ENCODE measurements around the gene SLC37A2. TPM values are rescaled to one million over a fixed set of nuclear protein-coding genes. Genes with fewer than 3 reads are reported as not detected.
A peak's percentile ranks its signal among the peaks of the same experiment; 100 is the strongest.

The SLC37A2 gene
- total RNA-seq, 4 donors from 2014 or later: 6.6 to 12.9 (median 8.9) TPM

DNA sequence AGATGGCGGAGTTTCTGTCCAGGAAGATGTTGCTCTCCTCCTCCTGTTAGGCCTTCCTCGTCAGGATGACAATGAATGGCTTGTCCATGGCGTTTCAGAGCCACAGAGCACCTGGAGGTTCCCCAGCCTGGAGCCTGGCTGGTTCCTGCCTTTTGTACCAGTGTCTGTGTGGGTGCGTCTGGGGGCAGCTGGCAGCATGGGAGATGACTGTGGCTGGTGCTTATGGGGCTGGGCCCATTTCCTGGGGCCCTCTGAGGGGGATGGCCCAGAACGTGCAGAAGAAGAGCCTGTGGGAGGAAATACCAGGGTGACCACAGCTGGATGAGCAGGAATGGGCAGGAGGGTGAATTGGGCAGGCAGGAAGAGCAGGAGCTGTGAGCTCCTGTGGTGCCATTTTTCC lies 6.7 kb downstream of the SLC37A2 start:
- H3K27ac ChIP-seq (replicated peaks in 1 of 4): peak overlapping the region; percentile 5 to 56 (median 30)
- no peaks in the 10 kb centered on the region for H3K9me3 ChIP-seq
- TF ChIP-seq EP300 (IDR thresholded peaks at IDR 0.05): no peak
- no peak for TF ChIP-seq POLR2A (IDR thresholded peaks at IDR 0.05; ENCODE audit: low read depth)
- no peak for TF ChIP-seq POLR2AphosphoS5 (IDR thresholded peaks at IDR 0.05)
- TF ChIP-seq, protein P1, sequence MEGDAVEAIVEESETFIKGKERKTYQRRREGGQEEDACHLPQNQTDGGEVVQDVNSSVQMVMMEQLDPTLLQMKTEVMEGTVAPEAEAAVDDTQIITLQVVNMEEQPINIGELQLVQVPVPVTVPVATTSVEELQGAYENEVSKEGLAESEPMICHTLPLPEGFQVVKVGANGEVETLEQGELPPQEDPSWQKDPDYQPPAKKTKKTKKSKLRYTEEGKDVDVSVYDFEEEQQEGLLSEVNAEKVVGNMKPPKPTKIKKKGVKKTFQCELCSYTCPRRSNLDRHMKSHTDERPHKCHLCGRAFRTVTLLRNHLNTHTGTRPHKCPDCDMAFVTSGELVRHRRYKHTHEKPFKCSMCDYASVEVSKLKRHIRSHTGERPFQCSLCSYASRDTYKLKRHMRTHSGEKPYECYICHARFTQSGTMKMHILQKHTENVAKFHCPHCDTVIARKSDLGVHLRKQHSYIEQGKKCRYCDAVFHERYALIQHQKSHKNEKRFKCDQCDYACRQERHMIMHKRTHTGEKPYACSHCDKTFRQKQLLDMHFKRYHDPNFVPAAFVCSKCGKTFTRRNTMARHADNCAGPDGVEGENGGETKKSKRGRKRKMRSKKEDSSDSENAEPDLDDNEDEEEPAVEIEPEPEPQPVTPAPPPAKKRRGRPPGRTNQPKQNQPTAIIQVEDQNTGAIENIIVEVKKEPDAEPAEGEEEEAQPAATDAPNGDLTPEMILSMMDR (IDR thresholded peaks at IDR 0.05): no peak
- WGBS: 75% methylated on average over 5 of the region's 5 CpGs
- H3K4me1 ChIP-seq: peaks cover 0 to 16% (median 3%) of the 10 kb centered on the region in 4 donors
- DNase-seq (ENCODE audit: extremely low spot score): peak; percentile 89
- H3K4me3 ChIP-seq: no peak overlapping the region
- H3K36me3 ChIP-seq: no peaks in the 10 kb centered on the region
- intact Hi-C loops (cut with DNase I): no loop called here
- H3K27me3 ChIP-seq: peaks cover 0 to 39% (median 0%) of the 10 kb centered on the region in 4 donors

DNA sequence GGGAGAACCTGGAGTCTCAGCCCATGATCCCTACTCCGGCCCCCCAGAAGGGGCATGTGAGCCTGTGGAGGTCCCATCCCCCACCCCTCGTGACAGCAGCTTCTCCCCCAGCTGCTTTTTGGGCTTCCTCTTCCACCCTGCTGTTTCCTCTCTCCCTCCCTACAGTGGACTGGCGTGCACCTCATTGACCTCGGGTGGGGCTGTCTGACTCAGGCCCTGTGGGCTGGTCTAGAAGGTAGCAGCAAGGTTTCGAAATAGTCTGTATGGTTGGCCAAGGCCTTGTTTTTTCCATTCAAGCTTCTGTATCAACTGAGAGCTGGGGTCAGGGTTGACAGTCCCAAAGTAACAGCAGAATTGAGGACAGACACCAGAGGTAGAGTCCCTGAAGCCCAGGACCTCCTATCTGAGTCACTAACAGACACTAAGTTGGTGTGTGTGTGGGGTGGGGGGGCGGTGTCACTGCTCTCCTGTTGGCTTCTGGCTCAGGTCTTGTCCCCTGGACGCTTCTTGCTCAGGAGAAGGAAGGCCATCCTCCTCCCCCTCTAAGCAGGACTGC lies 7.7 kb downstream of the SLC37A2 start:
- Histone ChIP-seq H3K9me3 (no peaks in the 10 kb centered on the region), H3K27me3 (peaks cover 0 to 39% (median 0%) of the 10 kb centered on the region in 4 donors), H3K4me1 (peaks cover 0 to 16% (median 3%) of the 10 kb centered on the region in 4 donors), H3K27ac (replicated peaks in 1 of 4) (peak overlapping the region in 3 of 4 donors; percentile 28 to 56 (median 32)), H3K36me3 (no peaks in the 10 kb centered on the region), H3K4me3 (no peak overlapping the region)
- 62% methylated on average over 7 of the region's 7 CpGs for WGBS
- TF ChIP-seq, protein P1 (IDR thresholded peaks at IDR 0.05): no peak
- no peak for TF ChIP-seq POLR2A (IDR thresholded peaks at IDR 0.05; ENCODE audit: low read depth)
- TF ChIP-seq EP300 (IDR thresholded peaks at IDR 0.05): no peak
- TF ChIP-seq POLR2AphosphoS5 (IDR thresholded peaks at IDR 0.05): peak; percentile 15 to 35
- peak; percentile 95 for DNase-seq (ENCODE audit: extremely low spot score)
- intact Hi-C loops (cut with DNase I): no loop called here

DNA sequence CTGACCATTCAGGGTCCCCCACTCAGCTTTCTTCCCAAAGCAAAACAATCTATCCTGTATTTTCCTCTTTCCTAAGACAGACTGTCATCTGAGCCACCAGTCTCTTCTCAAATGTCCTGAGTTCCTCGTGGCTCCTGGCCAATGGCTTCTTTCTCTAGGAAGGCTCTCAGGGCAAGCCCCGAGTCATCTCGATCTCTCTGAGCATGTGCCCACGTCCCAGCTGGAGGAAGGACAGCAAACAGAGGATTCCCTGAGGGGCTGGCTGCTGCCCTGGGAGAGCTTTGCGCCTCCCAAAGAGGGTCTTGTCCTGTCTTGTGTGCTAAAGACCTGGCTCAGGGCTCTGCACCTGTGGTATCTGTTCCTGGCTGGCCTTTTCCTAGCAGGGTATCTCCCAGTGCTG lies 8.3 kb downstream of the SLC37A2 start:
- WGBS: 52% methylated on average over 5 of the region's 5 CpGs
- intact Hi-C loops (cut with DNase I): no loop called here
- no peak overlapping the region for H3K4me3 ChIP-seq
- TF ChIP-seq POLR2AphosphoS5 (IDR thresholded peaks at IDR 0.05) (no peak), POLR2A (IDR thresholded peaks at IDR 0.05; ENCODE audit: low read depth) (no peak), EP300 (IDR thresholded peaks at IDR 0.05) (no peak)
- TF ChIP-seq, protein P1 (IDR thresholded peaks at IDR 0.05): no peak
- no peaks in the 10 kb centered on the region for H3K36me3 ChIP-seq
- peaks cover 0 to 41% (median 0%) of the 10 kb centered on the region in 4 donors for H3K27me3 ChIP-seq
- no peaks in the 10 kb centered on the region for H3K9me3 ChIP-seq
- peak; percentile 78 for DNase-seq (ENCODE audit: extremely low spot score)
- peak overlapping the region; percentile 18 to 34 (median 26) for H3K27ac ChIP-seq (replicated peaks in 1 of 4)
- H3K4me1 ChIP-seq: peaks cover 0 to 16% (median 3%) of the 10 kb centered on the region in 4 donors

DNA sequence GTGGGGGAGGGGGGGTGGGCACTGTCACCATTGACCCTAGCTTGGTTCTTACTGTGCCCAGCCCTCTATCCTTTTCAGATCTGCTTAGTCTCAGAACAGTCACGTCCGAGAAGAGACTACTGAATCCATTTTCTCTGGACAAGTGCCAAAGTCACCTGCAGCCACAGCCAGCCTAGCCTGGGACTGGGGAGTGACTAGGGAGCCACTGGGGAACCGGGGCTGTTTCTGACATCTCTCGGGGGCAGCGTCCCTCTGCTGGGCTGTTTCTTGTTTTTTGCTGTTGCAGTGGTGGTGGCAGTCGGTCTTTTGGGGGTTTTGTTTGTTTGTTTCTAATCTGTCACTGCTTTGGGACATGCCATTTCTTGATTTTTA lies 8.7 kb downstream of the SLC37A2 start:
- Histone ChIP-seq H3K4me1 (peaks cover 0 to 16% (median 3%) of the 10 kb centered on the region in 4 donors), H3K27me3 (peaks cover 0 to 45% (median 0%) of the 10 kb centered on the region in 4 donors), H3K9me3 (no peaks in the 10 kb centered on the region), H3K36me3 (no peaks in the 10 kb centered on the region), H3K27ac (replicated peaks in 1 of 4) (peak overlapping the region; percentile 18 to 34 (median 26)), H3K4me3 (no peak overlapping the region)
- TF ChIP-seq POLR2AphosphoS5 (IDR thresholded peaks at IDR 0.05) (no peak), EP300 (IDR thresholded peaks at IDR 0.05) (no peak), POLR2A (IDR thresholded peaks at IDR 0.05; ENCODE audit: low read depth) (no peak)
- TF ChIP-seq, protein P1 (IDR thresholded peaks at IDR 0.05): no peak
- peak; percentile 10 for DNase-seq (ENCODE audit: extremely low spot score)
- 77% methylated on average over 6 of the region's 6 CpGs for WGBS
- intact Hi-C loops (cut with DNase I): no loop called here
